ENCODE measurements around the gene GRAMD2B. TPM values are rescaled to one million over a fixed set of nuclear protein-coding genes. Genes with fewer than 3 reads are reported as not detected.
"Not testable (repeated sequence)": the region's sequence is repeated elsewhere in the genome, so short reads cannot be mapped to it uniquely, and the experiment has no call there.

Gene GRAMD2B
- total and polyA plus RNA-seq, 2 donors, result 14.8 to 38.4 TPM

DNA sequence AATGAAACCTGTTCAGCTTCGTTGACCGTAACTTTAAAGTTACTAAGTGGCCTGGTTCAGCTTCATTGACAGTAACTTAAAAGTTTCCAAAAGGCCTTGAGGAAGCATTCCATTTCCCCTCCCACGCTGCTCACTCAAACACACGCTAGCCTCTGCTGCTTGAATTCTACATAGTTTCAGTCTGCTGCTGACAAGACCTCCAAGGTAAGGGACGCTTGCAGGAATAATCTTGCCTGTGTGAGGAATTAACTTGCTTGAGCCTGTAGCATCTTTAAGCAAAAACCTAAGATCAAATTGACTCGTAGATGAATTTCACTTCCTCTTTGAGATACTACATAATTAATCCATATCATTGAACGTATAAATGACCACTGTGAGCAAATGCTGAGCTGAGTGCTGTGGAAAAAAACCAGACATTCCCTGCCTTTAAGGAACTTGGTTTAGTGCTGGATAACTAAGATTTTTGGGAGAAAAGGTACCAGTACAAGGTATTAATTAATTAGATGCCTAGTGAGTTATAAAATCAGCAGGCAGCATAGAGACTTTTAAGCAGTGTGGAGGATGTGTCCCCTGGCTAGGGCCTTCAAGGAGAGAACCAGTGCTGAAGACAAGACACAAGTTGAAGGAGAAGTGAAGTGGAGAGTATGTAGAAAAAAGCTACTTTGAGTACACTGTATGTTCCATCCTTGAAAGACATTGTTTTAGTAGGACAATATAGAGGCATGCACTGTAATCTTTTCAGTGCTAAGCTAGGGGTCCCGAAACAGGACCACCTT lies 39.2 kb downstream of the GRAMD2B start:
- H3K27me3 ChIP-seq (ENCODE audit: control insufficient read depth in 2 of 2, insufficient read depth in 1 of 2, low read length in 1 of 2), result no peaks in the 10 kb centered on the region
- H3K9me3 ChIP-seq (ENCODE audit: control insufficient read depth in 2 of 2, insufficient read depth in 1 of 2, low read length in 1 of 2), result no peaks in the 10 kb centered on the region
- H3K4me1 ChIP-seq (ENCODE audit: control insufficient read depth in 2 of 2, insufficient read depth in 2 of 2, low read length in 2 of 2), result peaks cover 4 to 27% of the 10 kb centered on the region in 2 donors
- peaks cover 0 to 3% of the 10 kb centered on the region in 2 donors for H3K36me3 ChIP-seq (ENCODE audit: control insufficient read depth in 2 of 2, insufficient read depth in 2 of 2, low read length in 1 of 2)
- peak overlapping the region in 1 of 2 donors; percentile 66 for H3K27ac ChIP-seq (ENCODE audit: low read depth in 1 of 2, low read length in 1 of 2)
- no peak overlapping the region for H3K4me3 ChIP-seq (ENCODE audit: low read length in 2 of 2)
- WGBS, result 91% methylated on average over 8 of the region's 8 CpGs
- no peak for DNase-seq (ENCODE audit: low read depth in 6 of 9, low spot score in 9 of 9)

DNA sequence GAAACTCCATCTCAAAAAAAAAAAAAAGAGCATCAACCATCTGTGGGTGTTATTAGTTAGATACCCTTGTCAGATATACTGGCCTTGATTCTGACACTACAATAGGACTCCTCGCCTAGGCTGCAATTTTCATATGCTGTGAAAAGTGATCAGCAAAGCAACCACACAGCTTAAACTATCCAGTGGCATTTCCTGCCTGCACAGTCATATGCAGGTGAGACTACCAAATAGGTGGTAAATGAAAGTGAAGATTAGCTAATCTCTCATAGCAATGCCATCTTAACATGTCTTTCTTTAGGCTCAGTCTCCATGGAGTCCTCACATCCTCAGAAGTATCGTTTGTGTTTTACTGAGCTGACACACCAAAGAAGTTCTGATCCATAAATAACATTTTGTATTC lies 40.8 kb downstream of the GRAMD2B start:
- Histone ChIP-seq H3K9me3 (ENCODE audit: control insufficient read depth in 2 of 2, insufficient read depth in 1 of 2, low read length in 1 of 2) (no peaks in the 10 kb centered on the region), H3K4me3 (ENCODE audit: low read length in 2 of 2) (no peak overlapping the region), H3K36me3 (ENCODE audit: control insufficient read depth in 2 of 2, insufficient read depth in 2 of 2, low read length in 1 of 2) (peaks cover 0 to 3% of the 10 kb centered on the region in 2 donors), H3K27ac (ENCODE audit: low read depth in 1 of 2, low read length in 1 of 2) (peak overlapping the region; percentile 61 to 74), H3K27me3 (ENCODE audit: control insufficient read depth in 2 of 2, insufficient read depth in 1 of 2, low read length in 1 of 2) (no peaks in the 10 kb centered on the region), H3K4me1 (ENCODE audit: control insufficient read depth in 2 of 2, insufficient read depth in 2 of 2, low read length in 2 of 2) (peaks cover 4 to 27% of the 10 kb centered on the region in 2 donors)
- 90% methylated on average over 2 of the region's 2 CpGs for WGBS
- DNase-seq (ENCODE audit: low read depth in 6 of 9, low spot score in 9 of 9), result peak in 2 of 9 donors; percentile 35 to 55

DNA sequence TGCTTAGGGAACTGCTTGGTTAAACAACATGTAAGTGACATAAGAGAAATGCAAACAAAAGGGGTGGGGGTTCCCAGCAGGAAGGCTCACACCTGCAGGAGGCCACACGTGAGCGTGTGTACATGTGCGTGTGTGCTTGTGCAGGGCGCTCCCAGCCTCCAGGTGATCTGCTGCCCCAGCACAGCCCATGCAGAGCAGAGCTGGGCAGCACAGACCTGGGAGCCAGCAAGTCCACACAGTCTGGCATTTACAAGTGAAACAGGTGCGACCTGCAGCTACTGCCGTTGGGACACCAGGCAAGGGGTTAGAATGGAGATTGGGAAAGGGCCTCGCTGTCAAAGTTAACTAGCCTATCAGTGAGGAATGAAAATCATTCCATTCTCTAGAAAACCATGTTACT lies 41.8 kb downstream of the GRAMD2B start:
- WGBS, result 93% methylated on average over 7 of the region's 7 CpGs
- Histone ChIP-seq H3K27ac (ENCODE audit: low read depth in 1 of 2, low read length in 1 of 2) (peak overlapping the region; percentile 33 to 74), H3K27me3 (ENCODE audit: control insufficient read depth in 2 of 2, insufficient read depth in 1 of 2, low read length in 1 of 2) (no peaks in the 10 kb centered on the region), H3K36me3 (ENCODE audit: control insufficient read depth in 2 of 2, insufficient read depth in 2 of 2, low read length in 1 of 2) (peaks cover 3 to 4% of the 10 kb centered on the region in 2 donors), H3K4me1 (ENCODE audit: control insufficient read depth in 2 of 2, insufficient read depth in 2 of 2, low read length in 2 of 2) (peaks cover 4 to 27% of the 10 kb centered on the region in 2 donors), H3K4me3 (ENCODE audit: low read length in 2 of 2) (no peak overlapping the region), H3K9me3 (ENCODE audit: control insufficient read depth in 2 of 2, insufficient read depth in 1 of 2, low read length in 1 of 2) (no peaks in the 10 kb centered on the region)
- DNase-seq (ENCODE audit: low read depth in 6 of 9, low spot score in 9 of 9), result peak in 2 of 9 donors; percentile 39 to 58

DNA sequence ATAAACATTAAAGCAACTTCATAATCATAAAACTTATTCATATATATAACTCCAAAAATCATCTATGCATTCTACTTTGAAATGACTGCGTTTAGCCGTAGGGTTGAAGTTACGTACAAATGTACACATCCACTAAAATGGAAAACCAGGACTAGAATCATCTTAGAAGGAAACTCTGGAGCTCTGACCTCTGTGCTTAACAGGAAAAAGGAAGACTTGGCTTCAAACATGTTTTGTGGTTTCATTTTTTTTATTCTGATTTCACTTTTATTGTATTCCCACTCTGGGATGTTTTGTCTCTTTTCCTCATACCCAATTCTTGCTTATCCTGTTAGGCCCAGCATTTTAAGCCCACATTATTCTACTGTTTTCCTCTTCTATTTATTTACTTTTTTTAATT lies 44.9 kb downstream of the GRAMD2B start:
- Histone ChIP-seq H3K36me3 (ENCODE audit: control insufficient read depth in 2 of 2, insufficient read depth in 2 of 2, low read length in 1 of 2) (peaks cover 5 to 21% of the 10 kb centered on the region in 2 donors), H3K4me3 (ENCODE audit: low read length in 2 of 2) (no peak overlapping the region), H3K27me3 (ENCODE audit: control insufficient read depth in 2 of 2, insufficient read depth in 1 of 2, low read length in 1 of 2) (no peaks in the 10 kb centered on the region), H3K9me3 (ENCODE audit: control insufficient read depth in 2 of 2, insufficient read depth in 1 of 2, low read length in 1 of 2) (no peaks in the 10 kb centered on the region), H3K27ac (ENCODE audit: low read depth in 1 of 2, low read length in 1 of 2) (no peak overlapping the region), H3K4me1 (ENCODE audit: control insufficient read depth in 2 of 2, insufficient read depth in 2 of 2, low read length in 2 of 2) (peaks cover 4 to 26% of the 10 kb centered on the region in 2 donors)
- DNase-seq (ENCODE audit: low read depth in 6 of 9, low spot score in 9 of 9), result no peak
- WGBS, result 99% methylated on average over 3 of the region's 3 CpGs

DNA sequence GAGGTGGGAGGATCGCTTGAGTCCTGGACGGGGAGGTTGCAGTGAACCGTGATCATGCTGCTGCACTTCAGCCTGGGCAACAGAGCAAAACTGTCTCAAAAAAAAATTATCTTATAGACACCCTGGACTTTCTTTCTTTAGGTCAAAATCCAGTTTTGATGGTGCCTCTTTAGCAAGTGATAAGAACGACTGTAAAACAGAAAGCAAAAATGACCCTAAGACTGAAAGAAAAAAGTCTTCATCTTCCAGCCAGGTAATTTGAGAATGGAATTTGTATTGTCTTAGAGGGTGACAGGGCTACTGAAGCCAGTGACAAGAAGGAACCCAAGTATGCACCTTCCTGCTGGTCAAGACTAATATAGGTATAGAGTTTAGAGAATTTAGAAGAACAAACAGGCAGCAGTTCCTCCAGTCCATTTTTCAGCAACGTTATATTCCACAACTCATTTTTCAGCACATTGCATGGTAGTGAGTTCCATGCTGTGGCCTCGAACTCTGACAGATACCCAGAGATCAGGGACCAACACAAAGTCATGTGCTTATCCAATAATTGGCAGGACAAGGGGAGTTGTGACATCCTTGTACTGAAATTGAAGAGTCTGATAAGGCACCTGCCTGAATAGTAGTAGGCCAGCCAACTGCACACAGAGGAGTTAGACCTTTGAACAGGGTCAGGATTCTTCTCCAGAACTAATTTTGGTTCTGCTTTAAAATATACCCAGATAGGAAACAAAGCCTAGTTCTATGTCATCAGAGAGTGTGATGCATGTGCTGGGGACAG lies 46.5 kb downstream of the GRAMD2B start:
- DNase-seq (ENCODE audit: low read depth in 6 of 9, low spot score in 9 of 9), result no peak
- Histone ChIP-seq H3K9me3 (ENCODE audit: control insufficient read depth in 2 of 2, insufficient read depth in 1 of 2, low read length in 1 of 2) (no peaks in the 10 kb centered on the region), H3K4me3 (ENCODE audit: low read length in 2 of 2) (no peak overlapping the region), H3K27me3 (ENCODE audit: control insufficient read depth in 2 of 2, insufficient read depth in 1 of 2, low read length in 1 of 2) (no peaks in the 10 kb centered on the region), H3K4me1 (ENCODE audit: control insufficient read depth in 2 of 2, insufficient read depth in 2 of 2, low read length in 2 of 2) (peaks cover 2 to 14% of the 10 kb centered on the region in 2 donors), H3K36me3 (ENCODE audit: control insufficient read depth in 2 of 2, insufficient read depth in 2 of 2, low read length in 1 of 2) (peaks cover 5 to 33% of the 10 kb centered on the region in 2 donors), H3K27ac (ENCODE audit: low read depth in 1 of 2, low read length in 1 of 2) (no peak overlapping the region)
- 95% methylated on average over 6 of the region's 6 CpGs for WGBS

DNA sequence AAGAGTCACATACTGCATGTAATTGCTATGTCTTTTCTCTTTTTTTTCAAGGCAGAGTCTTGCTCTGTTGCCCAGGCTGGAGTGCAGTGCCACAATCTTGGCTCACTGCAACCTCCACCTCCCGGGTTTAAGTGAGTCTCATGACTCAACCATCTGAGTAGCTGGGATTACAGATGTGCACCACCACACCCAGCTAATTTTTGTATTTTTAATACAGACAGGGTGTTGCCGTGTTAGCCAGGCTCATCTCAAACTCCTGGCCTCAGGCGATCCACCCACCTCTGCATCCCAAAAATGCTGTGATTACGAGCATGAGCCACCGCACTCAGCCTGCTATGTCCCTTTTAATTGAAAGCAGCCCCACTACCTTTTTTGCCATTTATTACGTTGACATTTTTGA lies 47.3 kb downstream of the GRAMD2B start:
- H3K27ac ChIP-seq (ENCODE audit: low read depth in 1 of 2, low read length in 1 of 2); H3K4me1 ChIP-seq (ENCODE audit: control insufficient read depth in 2 of 2, insufficient read depth in 2 of 2, low read length in 2 of 2): not testable (repeated sequence)

DNA sequence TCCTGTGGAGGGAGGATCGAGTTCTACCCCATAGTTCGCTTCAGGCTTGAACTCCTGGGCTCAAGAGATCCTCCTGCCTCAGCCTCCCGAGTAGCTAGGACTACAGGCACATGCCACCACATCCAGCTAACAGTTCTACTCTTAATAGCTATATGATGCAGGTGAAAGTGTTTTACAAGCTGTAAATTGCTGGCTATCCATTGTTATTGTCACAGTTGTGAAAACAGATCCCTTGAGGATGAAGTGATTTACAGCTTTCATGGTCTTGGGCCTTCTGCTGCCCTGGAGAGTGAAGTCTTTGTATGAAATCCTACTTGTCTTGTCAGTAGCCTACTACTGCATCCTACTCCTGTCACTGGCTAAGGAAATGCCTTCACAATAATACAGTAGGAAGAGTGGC lies 48.0 kb downstream of the GRAMD2B start:
- Histone ChIP-seq H3K9me3 (ENCODE audit: control insufficient read depth in 2 of 2, insufficient read depth in 1 of 2, low read length in 1 of 2) (no peaks in the 10 kb centered on the region), H3K27ac (ENCODE audit: low read depth in 1 of 2, low read length in 1 of 2) (peak overlapping the region in 1 of 2 donors; percentile 60), H3K4me3 (ENCODE audit: low read length in 2 of 2) (no peak overlapping the region), H3K4me1 (ENCODE audit: control insufficient read depth in 2 of 2, insufficient read depth in 2 of 2, low read length in 2 of 2) (peaks cover 0 to 5% of the 10 kb centered on the region in 2 donors), H3K27me3 (ENCODE audit: control insufficient read depth in 2 of 2, insufficient read depth in 1 of 2, low read length in 1 of 2) (no peaks in the 10 kb centered on the region), H3K36me3 (ENCODE audit: control insufficient read depth in 2 of 2, insufficient read depth in 2 of 2, low read length in 1 of 2) (peaks cover 5 to 35% of the 10 kb centered on the region in 2 donors)
- DNase-seq (ENCODE audit: low read depth in 6 of 9, low spot score in 9 of 9), result no peak
- 96% methylated on average over 3 of the region's 3 CpGs for WGBS

More for the DNA sequence above, 47.3 kb downstream of the GRAMD2B start:
- not testable (repeated sequence) for H3K27me3 ChIP-seq (ENCODE audit: control insufficient read depth in 2 of 2, insufficient read depth in 1 of 2, low read length in 1 of 2); H3K4me3 ChIP-seq (ENCODE audit: low read length in 2 of 2); H3K9me3 ChIP-seq (ENCODE audit: control insufficient read depth in 2 of 2, insufficient read depth in 1 of 2, low read length in 1 of 2); DNase-seq (ENCODE audit: low read depth in 6 of 9, low spot score in 9 of 9)
- peaks cover 5 to 35% of the 10 kb centered on the region in 2 donors for H3K36me3 ChIP-seq (ENCODE audit: control insufficient read depth in 2 of 2, insufficient read depth in 2 of 2, low read length in 1 of 2)
- WGBS, result 93% methylated on average over 6 of the region's 6 CpGs

DNA sequence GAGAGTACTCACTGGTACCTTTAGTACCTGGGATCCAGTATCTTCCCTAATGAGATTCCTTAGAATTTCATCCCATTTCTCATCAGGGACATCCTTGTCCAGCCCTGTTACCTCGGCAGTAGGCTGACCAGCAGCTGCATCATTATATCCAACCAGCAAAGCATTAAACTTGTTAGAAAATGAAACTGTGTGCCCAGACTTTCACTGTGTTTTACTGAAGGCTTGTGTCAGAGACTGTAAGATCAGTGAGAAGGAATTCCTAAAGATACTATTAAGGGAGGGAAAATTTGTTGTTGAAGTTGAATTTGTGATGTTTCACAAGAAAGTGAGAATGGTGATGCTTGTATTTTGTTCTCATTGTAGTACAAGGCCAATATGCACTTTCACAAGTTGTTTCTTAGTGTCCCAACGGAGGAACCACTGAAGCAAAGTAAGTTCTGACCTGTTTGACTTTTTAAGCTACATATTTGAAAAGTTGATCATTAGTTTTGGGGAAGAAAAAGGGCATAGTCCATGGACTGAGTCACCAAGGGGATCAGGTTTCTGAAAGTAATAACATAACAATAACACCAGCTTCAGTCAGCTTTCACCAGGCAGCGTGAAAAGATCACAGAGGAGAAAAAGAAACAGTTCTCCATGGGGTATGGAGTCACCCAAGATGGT lies 48.8 kb downstream of the GRAMD2B start:
- Histone ChIP-seq H3K27ac (ENCODE audit: low read depth in 1 of 2, low read length in 1 of 2) (peak overlapping the region; percentile 26 to 70), H3K4me1 (ENCODE audit: control insufficient read depth in 2 of 2, insufficient read depth in 2 of 2, low read length in 2 of 2) (peaks cover 0 to 5% of the 10 kb centered on the region in 2 donors), H3K36me3 (ENCODE audit: control insufficient read depth in 2 of 2, insufficient read depth in 2 of 2, low read length in 1 of 2) (peaks cover 2 to 35% of the 10 kb centered on the region in 2 donors), H3K9me3 (ENCODE audit: control insufficient read depth in 2 of 2, insufficient read depth in 1 of 2, low read length in 1 of 2) (no peaks in the 10 kb centered on the region), H3K4me3 (ENCODE audit: low read length in 2 of 2) (no peak overlapping the region), H3K27me3 (ENCODE audit: control insufficient read depth in 2 of 2, insufficient read depth in 1 of 2, low read length in 1 of 2) (no peaks in the 10 kb centered on the region)
- no peak for DNase-seq (ENCODE audit: low read depth in 6 of 9, low spot score in 9 of 9)
- WGBS, result 92% methylated on average over 3 of the region's 3 CpGs

DNA sequence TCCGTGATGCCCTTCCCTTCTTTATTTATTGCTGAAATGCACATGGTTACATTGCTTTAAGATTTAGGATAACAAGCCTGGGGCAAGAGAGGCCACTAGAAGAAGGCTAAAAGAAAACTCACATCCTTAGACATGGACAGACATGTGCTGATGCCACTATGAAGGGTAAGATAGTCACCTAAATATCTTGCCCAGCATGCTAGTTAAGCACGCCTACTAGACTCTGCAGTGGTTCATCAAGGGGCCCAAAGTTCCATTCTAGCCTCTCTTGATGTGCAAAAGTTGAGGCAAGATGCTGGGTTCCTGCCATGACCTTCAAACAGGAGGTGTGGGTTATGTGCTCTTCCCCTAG lies 49.3 kb downstream of the GRAMD2B start:
- no peaks in the 10 kb centered on the region for H3K9me3 ChIP-seq (ENCODE audit: control insufficient read depth in 2 of 2, insufficient read depth in 1 of 2, low read length in 1 of 2)
- H3K27me3 ChIP-seq (ENCODE audit: control insufficient read depth in 2 of 2, insufficient read depth in 1 of 2, low read length in 1 of 2), result no peaks in the 10 kb centered on the region
- no peak for DNase-seq (ENCODE audit: low read depth in 6 of 9, low spot score in 9 of 9)
- H3K4me3 ChIP-seq (ENCODE audit: low read length in 2 of 2), result no peak overlapping the region
- peaks cover 0 to 5% of the 10 kb centered on the region in 2 donors for H3K4me1 ChIP-seq (ENCODE audit: control insufficient read depth in 2 of 2, insufficient read depth in 2 of 2, low read length in 2 of 2)
- peaks cover 2 to 35% of the 10 kb centered on the region in 2 donors for H3K36me3 ChIP-seq (ENCODE audit: control insufficient read depth in 2 of 2, insufficient read depth in 2 of 2, low read length in 1 of 2)
- no peak overlapping the region for H3K27ac ChIP-seq (ENCODE audit: low read depth in 1 of 2, low read length in 1 of 2)
- WGBS, result 95% methylated on average over 2 of the region's 2 CpGs
